GM18517 (cell line): ENCODE measurements around the gene BEST2.
"Not testable (repeated sequence)": the region's sequence is repeated elsewhere in the genome, so short reads cannot be mapped to it uniquely, and the experiment has no call there.

Experiments used
- ATAC-seq: cut with Tn5 transposase; IDR thresholded peaks from one replicate; pipeline ENCODE4 v1.9.1; 2021; ENCODE audit warnings: mild to moderate bottlenecking, moderate library complexity; ENCODE audit not compliant: unreplicated experiment

BEST2 gene

DNA sequence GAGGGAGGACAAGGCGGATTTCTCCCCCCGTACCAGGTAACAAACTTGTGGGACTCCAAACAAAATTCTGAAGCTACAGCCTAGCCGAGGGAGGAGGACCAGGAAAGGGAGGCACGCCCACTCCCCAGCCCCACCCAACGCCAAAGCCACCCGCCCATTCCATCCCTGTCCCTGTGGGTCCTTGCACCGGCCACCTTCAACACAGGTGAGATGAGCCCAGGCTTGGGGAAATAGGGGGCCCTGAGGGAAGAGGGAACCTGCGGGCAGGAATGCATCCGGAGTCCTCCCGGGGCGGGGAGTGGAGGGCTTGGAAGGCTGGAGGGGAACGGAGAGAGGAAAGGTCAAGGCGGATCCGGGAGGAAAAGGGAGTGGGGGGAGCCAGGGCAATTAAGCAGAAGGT, at the start of gene BEST2:
Gene BEST2, plus strand, starts transcription at position 157 of the 400 bp plus-strand sequence. CDS start 802 bp downstream, outside the sequence.
- ATAC-seq: no peak

DNA sequence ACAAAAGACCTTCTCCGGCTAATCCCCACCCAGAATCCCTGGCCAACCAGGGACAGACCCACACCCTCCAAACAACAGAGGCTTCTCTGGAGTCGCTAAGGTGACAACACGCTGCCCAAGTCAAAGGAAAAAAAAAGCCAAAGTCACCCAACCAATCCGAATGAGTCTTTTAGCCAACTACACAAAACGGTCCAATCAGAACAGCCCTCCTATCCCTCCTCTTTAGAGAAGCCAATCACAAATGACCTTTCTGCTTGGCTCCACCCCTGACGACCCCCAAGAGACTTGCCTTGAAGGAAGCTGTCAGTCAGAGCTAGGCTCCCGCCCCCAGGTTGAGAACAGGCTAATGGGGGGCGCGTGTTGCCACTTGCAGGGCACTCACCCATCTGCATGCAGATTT, 48.5 kb upstream of the BEST2 start:
- no peak for ATAC-seq

DNA sequence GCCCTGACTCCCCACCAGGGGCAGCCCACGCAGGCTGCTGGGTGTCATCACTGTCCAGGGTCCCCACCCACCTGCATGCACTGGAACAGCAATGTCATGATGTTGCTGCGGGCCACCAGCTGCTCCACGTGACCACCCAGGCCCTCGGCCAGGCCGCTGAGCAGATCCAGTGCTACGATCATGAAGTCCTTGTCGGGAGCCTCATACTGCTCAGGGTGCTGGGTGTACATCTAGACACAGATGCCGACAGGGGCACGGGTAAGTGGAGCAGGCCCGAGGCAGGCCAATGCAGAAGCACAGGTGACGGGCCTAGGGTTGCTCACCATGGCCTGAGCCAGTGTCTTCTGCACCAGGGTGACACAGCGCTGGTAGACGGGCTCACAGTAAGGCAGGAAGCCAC, 46.4 kb upstream of the BEST2 start:
- no peak for ATAC-seq

DNA sequence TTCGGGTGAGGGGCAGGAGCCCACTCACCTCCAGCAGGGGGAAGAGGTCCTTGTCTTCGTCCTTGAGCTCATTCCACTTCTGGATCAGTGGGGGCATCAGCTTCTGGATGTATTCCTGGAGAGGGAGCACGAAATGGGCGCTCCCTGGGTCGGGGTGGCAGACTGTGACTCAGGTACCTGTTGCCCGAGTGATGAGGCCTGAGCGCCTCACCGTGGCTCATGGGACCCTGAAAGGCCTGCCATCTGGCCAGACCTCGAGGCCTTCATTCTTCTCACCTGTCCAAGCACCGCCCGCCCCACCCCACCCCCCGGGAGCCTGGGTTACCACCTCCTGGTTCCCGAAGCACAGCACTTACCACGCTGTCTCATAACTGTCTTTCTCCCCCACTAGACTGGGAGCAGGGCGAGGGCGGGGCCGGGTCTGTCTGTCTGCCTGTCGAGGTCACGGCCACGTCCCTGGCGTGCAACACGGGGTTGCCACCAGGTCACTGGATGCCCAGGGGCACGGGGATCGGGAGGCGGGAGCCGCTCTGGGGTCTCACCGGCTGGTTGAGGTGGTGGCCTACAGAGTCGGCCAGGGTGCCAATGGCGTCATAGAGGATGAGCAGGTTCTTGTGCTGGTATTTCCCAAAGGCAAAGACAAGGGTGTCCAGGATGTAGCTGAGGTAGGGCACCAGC, 45.8 kb upstream of the BEST2 start:
- ATAC-seq: no peak

DNA sequence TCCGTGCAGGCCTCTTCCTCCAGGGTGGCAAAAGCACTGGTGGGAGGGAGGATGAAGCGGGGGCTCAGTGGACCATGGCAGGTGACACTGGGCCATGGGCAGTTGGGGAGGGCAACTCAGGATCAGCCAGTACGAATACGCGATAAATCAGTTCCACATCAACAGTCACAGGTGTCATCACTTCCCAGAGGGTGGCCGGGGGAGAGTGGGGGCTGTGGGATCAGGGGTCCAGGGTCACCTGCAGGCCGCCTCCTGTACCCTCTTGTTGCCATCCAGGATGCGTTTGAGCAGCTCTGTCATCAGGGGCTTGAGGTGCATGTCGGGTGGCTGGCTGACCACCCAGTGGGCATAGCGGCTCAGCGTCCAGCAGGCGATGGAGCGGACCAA, 45.3 kb upstream of the BEST2 start:
- ATAC-seq: no peak

DNA sequence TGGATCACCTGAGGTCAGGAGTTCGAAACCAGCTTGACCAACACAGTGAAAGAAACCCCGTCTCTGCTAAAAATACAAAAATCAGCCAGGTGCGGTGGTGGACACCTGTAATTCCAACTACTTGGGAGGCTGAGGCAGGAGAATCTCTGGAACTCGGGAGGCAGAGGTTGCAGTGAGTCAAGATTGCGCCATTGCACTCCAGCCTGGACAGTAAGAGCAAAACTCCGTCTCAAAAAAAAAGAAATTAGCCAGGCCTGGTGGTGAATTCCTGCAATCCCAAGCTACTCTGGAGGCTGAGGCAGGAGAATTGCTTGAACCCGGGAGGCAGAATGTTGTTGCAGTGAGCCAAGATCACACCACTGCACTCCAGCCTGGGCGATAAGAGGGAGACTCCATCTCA, 43.0 kb upstream of the BEST2 start:
- ATAC-seq: no peak

DNA sequence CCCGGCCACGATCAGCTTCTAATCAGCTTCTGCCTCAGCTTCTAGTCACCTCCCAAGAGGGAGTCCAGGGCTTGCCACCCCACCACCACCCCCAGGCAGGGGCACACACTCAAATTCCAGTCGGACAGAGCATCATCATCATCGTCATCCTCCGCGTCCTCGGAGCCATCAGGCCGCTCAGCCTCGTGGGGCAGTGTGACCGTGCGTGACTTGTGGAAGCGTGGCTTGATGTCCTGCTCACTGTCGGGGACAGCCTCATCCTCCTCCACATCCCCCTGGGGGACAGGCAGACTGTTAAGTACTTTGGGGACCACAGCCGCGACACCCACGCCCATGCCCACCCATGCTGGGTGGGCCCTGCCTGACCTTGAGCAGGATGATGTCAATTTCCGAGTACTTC, 40.4 kb upstream of the BEST2 start:
- no peak for ATAC-seq

DNA sequence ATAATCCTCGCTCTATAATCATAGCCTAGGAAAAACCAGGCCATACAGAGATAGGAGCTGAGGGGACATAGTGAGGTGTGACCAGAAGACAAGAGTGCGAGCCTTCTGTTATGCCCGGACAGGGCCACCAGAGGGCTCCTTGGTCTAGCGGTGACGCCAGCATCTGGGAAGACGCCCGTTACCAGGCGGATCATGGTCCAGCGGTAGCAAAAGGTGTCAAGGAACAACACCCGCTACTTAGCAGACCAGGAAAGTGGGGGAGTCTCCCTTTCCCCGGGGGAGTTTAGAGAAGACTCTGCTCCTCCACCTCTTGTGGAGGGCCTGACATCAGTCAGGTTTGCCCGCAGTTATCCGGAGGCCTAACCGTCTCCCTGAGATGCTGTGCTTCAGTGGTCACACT, 39.5 kb upstream of the BEST2 start:
- ATAC-seq: not testable (repeated sequence)

DNA sequence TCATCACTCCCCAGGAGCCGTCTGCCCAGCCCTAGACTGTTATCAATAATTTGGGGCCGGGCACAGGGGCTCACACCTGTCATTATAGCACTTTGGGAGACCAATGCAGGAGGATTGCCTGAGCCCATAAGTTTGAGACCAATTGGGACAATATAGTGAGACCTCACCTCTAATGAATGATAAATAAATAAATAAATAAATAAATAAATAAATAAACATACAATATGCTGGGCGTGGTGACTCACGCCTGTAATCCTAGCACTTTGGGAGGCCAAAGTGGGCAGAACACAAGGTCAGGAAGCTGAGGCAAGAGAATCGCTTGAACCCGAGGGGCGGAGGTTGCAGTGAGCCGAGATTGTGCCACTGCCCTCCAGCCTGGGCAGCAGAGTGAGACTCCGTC, 38.3 kb upstream of the BEST2 start:
- not testable (repeated sequence) for ATAC-seq

DNA sequence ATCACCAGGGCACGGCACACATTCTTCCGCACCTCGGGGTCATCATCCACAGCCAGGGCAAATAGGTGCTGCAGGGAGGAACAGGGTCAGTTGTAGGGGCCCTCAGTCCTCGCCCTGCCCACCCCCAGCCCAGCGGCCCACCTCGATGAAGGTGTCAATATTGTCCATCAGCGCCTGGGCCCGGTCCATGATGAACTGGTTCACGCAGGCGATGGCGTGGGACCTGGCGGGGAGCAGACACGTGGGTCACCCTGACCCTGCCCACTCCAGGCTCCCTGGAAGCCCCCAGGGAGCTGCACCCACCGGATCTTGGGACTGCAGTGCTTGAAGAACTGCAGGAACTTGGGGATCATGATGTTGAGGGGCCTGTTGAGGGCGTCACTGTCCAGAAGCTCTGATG, 36.5 kb upstream of the BEST2 start:
- ATAC-seq: no peak

DNA sequence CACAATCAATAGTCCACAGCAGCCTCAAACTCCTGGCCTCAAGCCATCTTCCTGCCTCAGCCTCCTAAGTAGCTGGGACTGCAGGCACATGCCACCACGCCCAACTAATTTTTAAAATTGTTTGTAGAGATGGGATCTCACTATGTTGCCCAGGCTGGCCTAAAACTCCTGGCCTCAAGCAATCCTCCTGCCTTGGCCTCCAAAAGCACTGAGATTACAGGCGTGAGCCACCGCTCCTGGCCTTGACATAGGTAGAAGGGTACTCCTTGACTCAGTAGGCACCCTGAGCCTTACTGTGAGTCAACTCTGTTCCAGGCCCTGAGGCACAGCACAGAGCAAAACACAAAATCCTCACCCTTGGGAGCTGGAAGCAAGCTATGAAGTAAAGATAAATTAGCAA, 35.7 kb upstream of the BEST2 start:
- ATAC-seq: no peak

DNA sequence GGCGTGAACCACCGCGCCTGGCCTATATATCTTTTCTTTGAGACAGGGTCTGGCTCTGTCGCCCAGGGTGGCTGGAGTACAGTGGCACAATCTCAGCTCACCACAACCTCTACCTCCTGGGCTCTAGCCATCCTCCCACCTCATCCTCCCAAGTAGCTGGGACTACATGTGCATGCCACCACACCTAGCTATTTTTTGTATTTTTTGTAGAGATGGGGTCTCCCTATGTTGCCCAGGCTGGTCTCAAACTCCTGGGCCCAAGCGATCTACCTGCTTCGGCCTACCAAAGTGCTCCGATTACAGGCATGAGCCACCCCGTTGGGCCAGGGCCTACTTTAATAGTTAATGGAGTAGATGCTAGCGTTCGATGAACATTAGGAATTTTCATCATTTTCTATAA, 31.3 kb upstream of the BEST2 start:
- no peak for ATAC-seq

DNA sequence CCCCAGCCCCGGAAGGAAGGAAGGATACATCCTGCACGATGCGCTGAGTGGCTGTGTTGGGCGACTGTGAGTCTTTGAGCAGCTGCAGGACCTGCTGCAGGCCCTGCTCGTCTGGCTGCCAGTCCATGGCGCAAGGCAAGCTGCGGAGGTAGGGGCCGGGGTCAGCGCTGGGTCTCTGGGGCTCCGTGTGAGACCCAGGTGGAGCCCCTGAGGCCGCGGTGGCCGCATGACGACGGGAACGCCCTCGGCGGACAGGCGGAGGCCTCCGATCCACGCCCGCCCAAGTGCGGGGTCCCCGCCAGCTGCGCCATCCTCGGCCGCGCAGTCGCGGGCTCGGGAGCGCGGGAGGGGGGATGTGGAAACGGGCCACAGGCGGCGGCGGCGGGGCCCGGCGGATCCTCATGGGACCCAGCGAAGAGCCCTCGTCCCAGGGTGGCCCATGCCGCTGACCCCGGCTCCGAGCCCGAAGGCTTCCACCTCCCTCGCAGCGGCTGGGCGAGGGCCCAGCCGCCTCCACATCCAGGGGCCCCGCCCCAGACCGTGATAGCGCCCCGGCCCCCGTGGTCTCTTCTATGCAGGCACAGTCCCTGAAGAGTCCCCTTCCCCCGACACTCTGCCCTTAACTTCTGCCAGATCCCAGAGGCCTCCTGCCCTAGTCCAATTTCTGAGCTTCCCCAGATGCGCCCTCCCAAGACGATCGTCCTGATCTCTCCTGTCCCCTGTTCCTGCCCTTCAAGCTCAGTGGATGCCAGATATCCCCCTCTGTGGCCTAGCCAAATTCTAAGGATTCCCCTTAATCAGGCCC, 30.5 kb upstream of the BEST2 start:
- ATAC-seq: no peak

DNA sequence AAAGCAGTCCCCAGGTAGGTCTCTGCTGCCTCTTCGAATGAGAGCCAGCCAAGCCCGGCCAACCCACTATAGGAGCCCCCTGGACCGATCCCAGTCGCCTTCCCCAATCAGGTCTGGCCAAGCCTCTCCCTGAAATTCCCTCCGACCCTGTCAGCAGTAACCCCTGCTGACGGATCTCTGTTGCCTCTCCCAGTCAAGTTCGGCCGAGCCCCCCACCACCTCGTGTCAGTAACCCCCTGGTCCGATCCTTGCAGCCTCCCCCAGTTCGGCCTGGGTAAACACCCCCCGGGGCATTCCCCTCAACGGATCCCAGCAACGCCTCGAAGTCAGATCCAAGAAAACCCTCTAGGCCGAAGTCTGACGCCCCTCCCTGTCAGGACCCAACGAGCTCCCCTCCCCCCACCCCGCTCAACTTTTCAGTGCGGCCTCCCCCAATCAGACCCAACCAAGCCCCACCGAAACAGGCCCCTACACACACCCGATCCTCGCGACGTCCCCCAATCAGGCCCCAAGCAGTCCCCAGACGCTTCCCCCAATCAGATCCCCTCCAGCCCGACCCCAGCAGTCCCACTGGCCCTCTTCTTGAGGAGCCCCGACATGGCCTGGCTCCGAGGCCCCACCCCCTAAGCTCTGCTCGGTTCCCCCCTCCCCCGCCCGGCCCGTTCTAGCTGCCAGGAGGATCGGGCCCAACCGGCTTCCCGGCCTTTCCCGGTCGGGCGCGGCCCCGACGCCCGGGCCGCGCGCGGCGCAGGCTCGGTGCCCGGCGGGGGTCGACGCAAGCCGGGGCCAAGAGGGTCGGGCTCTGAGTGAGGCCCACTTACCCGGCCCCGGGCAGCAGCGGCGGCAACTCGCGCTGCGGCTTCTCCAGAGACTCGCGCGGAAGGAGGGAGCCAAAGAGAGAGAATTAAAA, 29.7 kb upstream of the BEST2 start:
- ATAC-seq: peak; percentile 26

DNA sequence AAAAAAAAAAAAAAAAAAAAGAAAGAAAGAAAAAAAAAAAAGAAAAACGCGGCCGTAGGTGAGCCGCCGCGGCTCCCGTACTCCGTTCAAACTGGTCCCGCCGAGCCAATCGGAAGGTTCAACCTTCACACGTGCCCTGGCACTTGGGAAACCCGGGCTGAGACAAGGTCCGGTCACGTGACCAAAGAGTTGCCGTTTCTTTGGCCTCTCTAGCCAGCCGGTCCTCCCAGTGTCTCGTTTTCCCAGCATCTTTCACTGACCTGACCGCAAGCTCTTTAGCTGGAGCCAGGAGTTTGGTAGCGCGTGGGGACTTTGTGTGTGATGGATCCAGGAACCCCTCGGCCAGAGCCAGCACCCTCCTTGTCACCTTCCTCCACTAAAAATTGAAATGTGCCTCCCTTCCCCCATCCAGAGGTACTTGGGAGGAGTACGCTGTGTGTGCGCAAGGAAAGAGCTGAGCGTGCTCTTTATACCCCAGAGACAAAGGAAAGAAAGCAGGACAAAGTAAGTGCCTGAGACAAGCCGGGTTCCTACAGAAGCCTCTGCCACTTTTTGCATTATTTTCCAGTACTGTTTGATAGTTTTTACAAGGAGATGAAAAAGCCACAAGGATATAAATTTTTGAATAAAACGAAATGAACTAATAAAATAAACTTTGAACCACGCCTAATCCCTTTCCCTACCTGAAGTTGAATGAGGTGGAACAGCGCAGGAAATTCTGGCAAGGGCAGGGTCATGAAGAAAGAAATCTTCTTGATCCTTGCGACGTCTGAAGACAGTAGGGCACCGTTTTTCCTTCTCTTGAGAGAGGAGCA, 28.8 kb upstream of the BEST2 start:
- peak; percentile 79 for ATAC-seq

DNA sequence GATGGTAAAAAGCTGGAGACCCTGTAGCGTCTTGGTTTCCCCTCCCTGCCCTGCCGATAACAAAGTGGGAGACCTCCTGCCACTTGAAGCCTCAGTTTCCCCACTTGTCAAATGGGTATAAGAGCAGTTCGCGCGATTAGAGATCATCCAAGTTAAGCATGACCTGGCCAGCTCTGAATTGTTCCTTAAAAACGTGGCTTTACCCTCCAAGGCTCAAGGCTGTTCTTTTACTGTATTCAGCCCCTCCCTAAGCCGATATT, 28.3 kb upstream of the BEST2 start:
- no peak for ATAC-seq

DNA sequence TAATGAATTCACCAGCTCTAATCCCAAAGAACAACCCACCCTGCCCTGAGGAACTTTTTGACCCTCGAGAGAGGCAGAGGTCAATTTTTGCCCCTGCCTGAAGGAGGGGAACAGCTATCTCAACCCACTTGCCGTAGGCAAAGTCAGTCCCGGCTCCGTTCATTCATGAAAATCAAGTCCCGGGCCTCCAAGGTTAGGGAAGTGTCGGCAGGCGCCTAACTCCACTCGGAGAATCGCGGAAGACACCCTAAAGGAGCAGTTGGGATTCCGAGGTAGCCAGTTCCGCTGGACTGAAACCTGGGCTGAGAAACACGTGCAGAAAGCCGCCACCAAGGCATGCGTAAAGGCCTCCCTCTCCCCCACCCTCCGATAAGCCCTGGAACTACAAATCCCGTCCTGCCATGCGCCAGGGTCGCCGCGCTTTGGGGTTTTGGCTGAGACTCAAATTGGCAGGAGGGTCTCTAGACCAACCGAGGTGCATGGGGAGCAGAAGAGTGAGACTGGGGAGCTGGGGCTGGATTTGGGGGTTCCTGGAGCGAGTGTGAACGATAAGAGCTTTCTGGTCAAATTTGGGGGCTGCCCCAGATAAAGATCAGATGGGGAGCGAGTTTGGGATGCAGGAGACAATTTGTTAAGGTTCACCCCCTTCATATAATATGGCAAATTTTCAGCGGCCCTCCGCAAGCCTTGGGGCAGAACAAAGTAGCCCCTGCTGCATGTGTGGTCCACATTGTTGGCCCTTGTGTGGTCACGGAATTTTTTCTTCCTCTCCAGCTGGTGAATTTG, 27.8 kb upstream of the BEST2 start, which contains the start of gene TNPO2:
Gene TNPO2, minus strand, starts transcription at position 292 of the 786 bp plus-strand sequence. CDS start 2,955 bp downstream, outside the sequence.
- ATAC-seq: no peak

DNA sequence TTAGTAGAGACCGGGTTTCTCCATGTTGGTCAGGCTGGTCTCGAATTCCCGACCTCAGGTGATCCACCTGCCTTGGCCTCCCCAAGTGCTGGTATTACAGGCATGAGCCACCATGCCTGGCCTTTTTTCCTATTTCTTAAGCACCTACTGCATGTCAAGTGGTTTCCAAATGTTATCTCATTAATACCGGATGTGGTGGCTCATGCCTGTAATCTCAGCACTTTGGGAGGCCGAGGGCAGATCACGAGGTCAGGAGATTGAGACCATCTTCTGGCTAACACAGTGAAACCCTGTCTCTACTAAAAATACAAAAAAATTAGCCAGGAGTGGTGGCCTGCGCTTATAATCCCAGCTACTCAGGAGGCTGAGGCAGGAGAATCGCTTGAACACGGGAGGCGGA, 26.0 kb upstream of the BEST2 start:
- not testable (repeated sequence) for ATAC-seq

DNA sequence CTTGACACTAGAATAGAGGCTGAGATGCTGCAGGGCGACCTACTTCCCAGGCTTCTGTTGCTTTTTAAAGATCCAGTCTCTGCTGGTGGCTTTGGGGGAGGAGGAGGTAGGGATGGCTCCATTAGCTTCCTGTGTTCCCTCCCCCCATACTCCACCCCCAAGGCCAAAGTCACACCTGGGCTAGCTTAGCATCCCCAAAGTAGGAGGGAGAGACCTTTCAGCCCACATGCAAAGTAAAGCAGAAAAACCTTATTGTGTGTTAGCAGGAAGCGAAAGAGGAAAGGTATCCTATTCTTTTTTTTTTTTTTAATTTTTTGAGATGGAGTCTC, 24.6 kb upstream of the BEST2 start:
- ATAC-seq: no peak

DNA sequence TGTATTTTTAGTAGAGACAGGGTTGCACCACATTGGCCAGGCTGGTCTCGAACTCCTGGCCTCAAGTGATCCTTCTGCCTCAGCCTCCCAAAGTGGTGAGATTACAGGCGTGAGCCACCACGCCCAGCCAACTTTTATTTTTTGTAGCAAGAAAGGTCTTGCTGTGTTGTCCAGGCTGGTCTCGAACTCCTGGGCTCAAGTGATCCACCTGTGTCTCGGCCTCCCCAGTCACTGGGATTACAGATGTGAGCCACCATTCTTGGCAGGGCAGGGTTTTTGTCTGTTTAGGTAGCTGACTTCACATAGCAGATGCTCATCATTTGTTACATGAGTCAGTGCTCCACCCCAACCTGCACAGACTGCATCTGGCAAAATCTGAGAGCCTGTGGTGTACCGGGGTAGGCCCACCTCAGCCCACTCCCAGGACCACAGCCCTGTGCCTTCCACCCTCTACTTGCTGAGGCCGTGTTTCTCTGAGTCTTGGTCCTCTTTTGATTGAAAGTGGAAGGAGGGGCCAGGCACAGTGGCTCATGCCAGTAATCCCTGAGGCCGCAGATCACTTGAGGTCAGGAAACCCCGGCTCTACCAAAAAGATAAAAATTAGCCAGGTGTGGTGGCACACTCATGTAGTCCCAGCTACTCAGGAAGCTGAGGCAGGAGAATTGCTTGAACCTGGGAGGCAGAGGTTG, 23.7 kb upstream of the BEST2 start:
- ATAC-seq: no peak
